ENCODE results near the gene NALCN. TPM values are rescaled to one million over a fixed set of nuclear protein-coding genes. Genes with fewer than 3 reads are reported as not detected.

Gene NALCN
- total RNA-seq, 1 experiment from 2014 or later: 4.3 TPM

GRCh38 chr13:101144808-101145419 is 271.4 kb downstream of the NALCN start:
- peak; percentile 59 for DNase-seq (ENCODE audit: extremely low read depth, low read depth)

GRCh38 chr13:101140936-101141335 is 275.4 kb downstream of the NALCN start:
- no peak for DNase-seq (ENCODE audit: extremely low read depth, low read depth)

DNA sequence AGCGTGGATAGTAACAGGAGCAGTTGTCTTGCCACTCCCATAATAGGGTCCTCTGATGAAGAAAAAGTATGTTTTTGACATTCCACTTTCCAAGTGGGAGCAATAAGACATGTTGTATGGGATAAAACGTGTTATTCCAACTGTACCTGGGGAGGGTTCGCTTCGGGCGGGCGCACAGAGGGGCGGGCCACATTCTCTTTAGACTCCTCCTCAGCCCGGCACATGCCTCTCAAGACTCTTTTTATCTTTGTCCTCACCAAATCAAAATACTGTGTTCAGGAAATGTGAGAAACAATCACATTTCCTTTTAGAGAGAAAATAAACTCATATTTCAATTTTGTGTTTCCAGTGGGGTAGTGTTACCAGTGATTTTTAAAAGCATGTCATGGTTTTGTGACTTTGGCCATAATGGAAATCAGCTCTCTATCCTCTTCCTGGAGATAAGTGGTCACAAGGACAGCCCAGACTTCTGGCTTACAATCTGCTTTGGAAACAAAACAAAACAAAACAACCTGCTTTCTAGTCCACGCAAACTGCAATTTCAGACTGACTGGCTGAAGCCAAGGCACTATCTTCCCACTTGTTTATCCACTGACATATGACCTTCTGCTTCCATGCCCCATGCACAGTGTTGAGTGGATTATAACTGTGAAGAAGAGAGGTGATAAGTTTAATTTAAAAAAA is 276.1 kb downstream of the NALCN start:
- DNase-seq (ENCODE audit: extremely low read depth, low read depth): no peak

GRCh38 chr13:101139081-101139480 is 277.2 kb downstream of the NALCN start:
- no peak for DNase-seq (ENCODE audit: extremely low read depth, low read depth)

GRCh38 chr13:101127741-101128353 is 288.5 kb downstream of the NALCN start:
- peak; percentile 43 for DNase-seq (ENCODE audit: extremely low read depth, low read depth)

- no peak for DNase-seq (ENCODE audit: extremely low read depth, low read depth)
These were observed 293.3 kb downstream of the NALCN start for GRCh38 chr13:101123028-101123427.

DNA sequence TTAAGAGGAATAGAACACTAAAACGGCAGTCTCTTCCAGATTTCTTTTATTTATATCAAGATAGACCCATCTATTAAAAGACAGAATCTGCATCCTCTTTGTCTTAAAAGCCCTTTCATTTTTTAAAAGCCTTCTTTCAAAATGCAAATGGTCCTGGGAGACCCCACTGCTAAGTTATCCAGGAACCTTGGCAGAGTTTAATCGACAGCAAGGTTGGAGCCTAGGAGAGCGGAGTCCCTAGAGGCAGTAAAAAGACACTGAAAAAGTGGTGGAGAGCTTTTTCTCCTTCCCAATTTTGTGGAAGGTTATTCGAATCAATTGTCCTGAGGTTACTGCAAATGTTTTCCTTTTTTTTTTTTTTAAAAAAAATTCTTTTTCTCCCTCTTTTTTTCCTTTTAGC is 294.7 kb downstream of the NALCN start:
- no peak for DNase-seq (ENCODE audit: extremely low read depth, low read depth)

- DNase-seq (ENCODE audit: extremely low read depth, low read depth): no peak
These were observed 296.3 kb downstream of the NALCN start for GRCh38 chr13:101120007-101120406.

DNA sequence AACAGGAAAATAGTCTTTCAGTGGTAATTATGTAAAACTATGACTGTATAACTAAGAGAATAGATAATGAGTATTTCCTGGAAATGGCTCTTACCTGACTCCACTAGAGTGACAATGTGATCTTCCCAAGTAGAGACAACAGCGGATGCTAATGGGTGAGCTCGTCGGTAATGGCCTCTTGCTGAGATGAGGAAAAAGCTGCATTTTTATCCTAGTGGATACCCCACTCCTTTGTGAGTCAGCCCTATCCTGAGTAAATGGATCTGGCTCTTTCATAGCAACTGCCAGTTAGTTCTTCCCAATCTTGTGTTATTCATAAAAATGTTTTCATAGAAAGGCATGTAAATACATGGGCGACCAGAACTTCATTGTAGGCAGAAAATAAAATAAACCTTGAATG is 299.5 kb downstream of the NALCN start:
- no peak for DNase-seq (ENCODE audit: extremely low read depth, low read depth)

- DNase-seq (ENCODE audit: extremely low read depth, low read depth): no peak
These were observed 300.0 kb downstream of the NALCN start for GRCh38 chr13:101116341-101116740.

DNA sequence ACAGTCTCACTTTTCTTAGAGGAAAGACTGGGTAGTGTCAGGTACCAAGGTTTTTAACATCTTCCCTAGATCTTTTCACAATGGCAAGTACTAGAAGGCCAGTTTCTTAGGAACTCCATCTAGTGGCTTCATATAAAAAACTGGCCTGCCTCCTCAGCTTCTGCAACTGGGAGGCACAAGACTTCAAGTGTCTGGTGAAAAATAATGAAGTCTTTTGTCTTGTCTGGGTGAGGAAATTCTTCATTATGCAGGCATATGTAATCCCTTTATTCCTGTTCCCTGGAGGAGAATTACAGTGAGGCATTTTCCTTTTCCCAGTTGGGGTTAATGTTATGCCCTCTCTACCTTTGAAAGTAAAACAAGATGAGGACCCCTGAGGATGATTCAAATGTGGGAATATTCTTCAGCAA is 300.5 kb downstream of the NALCN start:
- DNase-seq (ENCODE audit: extremely low read depth, low read depth): no peak

GRCh38 chr13:101111894-101112293 is 304.4 kb downstream of the NALCN start:
- no peak for DNase-seq (ENCODE audit: extremely low read depth, low read depth)

DNA sequence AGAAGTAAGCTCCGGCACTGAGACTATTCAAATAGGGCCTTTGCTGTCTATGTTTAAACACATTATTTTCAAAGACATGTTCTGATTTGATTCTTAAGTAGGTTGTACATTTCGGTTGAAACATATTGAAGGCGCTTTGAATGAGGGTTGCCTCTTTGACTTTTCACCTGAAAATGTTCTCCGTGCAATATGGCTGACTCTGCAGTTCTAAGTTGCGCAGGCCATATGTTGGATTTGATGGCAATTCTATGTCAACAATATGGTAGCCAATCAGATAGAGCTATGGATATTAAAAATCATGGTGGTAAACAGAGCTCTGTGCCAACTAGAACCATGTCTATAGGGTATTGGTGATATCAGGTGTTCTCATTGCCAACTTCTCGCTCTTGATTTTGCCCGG is 307.3 kb downstream of the NALCN start:
- DNase-seq (ENCODE audit: extremely low read depth, low read depth): no peak

DNA sequence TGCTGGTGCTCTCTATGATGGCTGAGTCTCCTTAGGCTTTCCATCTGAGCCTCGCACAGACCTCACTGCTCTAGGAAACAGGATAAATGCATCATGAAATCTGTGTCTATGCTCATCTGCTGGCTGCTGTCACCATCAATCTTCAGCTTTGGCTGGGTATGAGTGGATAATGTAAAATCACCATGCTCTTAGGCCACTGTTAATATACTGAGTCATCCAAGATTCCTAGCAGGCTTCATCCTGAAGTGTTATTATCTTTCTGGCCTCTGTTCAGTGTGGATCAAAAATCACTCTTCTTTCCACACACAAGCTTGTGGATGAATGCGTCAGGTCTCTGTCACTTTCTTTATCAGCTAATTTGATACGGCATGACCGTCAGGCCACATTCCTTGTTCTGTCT is 317.4 kb downstream of the NALCN start:
- no peak for DNase-seq (ENCODE audit: extremely low read depth, low read depth)

DNA sequence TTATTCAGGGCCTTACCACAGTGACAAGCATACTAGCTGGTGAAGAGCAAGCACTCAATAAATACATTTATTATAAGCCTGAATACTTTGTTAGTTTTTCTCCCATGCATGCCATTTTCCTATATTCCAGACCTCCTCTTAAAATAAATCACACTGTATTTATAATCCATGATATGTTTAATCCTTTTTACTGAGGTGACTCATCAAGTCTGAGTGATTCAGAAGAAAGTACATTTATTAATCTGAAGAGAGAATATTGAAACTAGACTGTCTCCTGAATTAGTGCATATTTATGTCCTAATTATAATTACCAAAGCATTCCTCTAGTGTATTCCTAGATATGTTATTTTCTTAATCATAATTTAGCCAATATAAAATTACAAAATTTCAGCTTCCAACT is 323.3 kb downstream of the NALCN start:
- no peak for DNase-seq (ENCODE audit: extremely low read depth, low read depth)

GRCh38 chr13:101090287-101090686 is 326.0 kb downstream of the NALCN start:
- DNase-seq (ENCODE audit: extremely low read depth, low read depth): no peak

DNA sequence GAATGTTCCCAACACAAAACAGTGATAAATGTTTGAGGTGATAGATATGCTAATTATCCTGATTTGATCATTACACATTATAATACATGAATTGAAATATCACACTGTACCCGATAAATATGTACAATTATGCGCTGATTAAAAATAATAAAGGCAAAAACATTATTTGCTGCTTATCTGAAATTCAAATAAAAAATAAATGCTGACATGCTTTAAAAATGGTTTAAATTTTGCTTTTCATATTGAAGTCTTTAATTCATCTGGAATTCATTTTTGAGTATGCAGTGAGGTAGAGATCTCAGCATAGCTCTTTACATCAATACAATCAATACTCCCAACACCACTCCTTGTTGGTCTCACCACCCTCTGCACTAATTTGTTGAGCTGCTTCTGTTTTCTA is 330.8 kb downstream of the NALCN start:
- DNase-seq (ENCODE audit: extremely low read depth, low read depth): no peak

DNA sequence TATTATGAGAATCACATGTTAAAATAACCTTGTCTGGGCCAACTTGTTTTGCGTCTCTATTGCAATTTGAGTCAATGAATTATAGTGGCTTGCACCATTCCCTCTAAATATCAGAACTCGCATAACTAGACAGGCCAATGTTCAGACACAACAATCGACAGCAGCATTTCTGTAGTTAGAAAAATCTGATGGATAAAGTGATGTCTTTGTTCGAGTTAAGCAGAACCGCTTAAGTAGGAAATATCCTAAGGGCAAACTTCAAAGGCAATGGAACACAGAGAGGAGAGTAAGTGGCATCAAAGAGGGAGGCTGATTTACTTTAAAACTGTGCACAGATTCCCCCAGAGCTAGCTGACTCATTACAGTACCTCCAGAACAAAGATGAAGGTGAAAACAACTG is 333.9 kb downstream of the NALCN start:
- DNase-seq (ENCODE audit: extremely low read depth, low read depth): no peak

DNA sequence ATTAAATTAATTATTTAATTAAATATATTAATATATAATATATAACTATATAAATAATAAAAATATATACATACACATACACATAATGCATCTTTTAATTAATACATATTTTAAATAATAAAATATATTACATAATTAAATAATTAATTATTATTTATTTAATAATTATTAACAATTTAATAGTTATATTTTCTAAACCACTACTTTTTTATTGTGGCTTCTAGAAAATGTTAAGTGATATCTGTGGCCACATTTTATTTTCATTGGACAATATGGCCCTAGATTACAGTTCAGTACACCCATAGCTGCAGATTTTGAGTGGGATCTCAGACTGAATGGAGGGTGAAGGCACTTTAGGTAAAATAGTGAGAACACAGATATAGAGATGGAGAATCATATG is 335.7 kb downstream of the NALCN start:
- no peak for DNase-seq (ENCODE audit: extremely low read depth, low read depth)

DNA sequence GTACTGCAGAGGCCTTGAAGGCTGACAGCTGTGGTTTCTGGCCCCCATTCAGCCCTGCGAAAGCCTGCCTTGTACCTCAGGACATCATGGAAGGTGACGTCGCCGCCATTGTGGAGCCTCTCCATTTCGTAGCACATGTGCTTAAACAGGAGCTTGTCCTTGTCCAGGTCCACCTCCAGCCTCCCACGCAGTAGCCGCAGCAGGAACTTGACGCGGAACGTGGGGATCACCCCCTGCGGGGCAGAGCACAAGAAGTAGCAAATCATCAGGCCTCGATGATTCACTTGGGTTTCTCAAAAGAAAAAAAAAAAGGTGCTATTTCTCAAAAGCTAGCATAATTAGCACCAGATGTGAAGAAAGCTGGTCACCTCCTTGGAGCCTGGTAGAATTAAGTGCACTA is 351.0 kb downstream of the NALCN start:
- DNase-seq (ENCODE audit: extremely low read depth, low read depth): no peak

DNA sequence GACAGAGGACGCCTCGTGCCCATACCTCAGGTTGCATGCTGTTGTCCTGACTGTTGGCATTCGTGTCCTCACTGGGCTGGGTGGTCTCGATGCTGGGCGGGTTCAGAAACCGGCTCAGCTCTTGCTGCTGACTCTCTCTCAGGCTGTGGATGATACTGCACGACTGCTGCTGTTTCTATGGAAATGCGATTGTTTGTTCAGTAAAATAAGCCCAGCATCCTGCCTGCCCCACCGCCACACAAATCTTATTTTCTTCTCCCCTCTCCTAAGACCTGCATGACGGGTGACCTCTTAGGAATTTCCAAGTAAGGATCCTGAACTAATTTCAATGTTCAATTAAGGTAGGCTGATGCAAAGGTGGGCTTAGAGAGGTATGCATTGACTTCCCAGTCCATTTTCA is 356.5 kb downstream of the NALCN start:
- DNase-seq (ENCODE audit: extremely low read depth, low read depth): no peak

DNA sequence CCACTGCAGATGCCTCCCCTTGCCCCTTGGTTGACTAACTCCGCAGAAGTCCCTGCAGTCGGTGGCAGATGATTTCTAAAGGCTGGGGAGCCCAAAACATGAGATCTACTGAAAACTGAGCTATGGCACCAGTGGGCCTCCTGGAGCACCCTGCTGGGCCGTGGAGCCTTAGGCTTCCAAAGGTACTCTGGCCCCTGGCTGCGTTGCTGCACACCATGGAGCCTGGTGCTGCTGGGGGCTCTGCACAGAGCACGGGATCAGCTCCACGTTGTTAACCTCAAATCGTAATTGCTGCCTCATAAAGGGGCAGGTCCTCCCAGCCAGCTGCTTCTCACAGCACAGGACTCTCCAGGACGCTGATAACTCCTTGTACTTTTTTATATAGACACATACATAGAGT is 357.5 kb downstream of the NALCN start:
- DNase-seq (ENCODE audit: extremely low read depth, low read depth): no peak

All from NCI-H460 (cell line).